GM12891 (cell line): ENCODE data around the gene CGB3.

Source experiments
- POLR2A ChIP-seq: IDR thresholded peaks from 2 replicates; pipeline ENCODE4 v1.6.1; 2011; ENCODE audit warnings: low read depth, low read length, control low read depth
- POLR2AphosphoS5 ChIP-seq: IDR thresholded peaks from 2 replicates; pipeline ENCODE4 v1.6.1; 2011; ENCODE audit warnings: low read depth, low read length, control low read depth

- TF ChIP-seq POLR2AphosphoS5 (no peak), POLR2A (no peak)
Measured at GRCh38 chr19:49020931-49021895, 2.9 kb downstream of the CGB3 start.
